Peyer's patch (tissue), 4 donors: ENCODE results near the gene RAB3GAP1. TPM values are rescaled to one million over a fixed set of nuclear protein-coding genes. Genes with fewer than 3 reads are reported as not detected.
A peak's percentile ranks its signal among the peaks of the same experiment; 100 is the strongest.
"Not testable (repeated sequence)": the region's sequence is repeated elsewhere in the genome, so short reads cannot be mapped to it uniquely, and the experiment has no call there.

Experiments
- DNase-seq, 3 donors: peaks; one replicate each; pipeline ENCODE4 v3.0.0-alpha.2; 2017 to 2019
- H3K27ac ChIP-seq, 4 donors: fragments of 200-600 bp; sonication (generic); one replicate each; pipeline ENCODE4 v1.5.1; 2016 to 2019
- H3K27me3 ChIP-seq, 2 donors: fragments of 200-600 bp; sonication (generic); one replicate each; pipeline ENCODE4 v1.5.1; 2019
- H3K36me3 ChIP-seq, 3 donors: fragments of 200-600 bp; sonication (generic); one replicate each; pipeline ENCODE4 v1.5.1; 2016 to 2019
- H3K4me1 ChIP-seq, 4 donors: fragments of 200-600 bp; sonication (generic); one replicate each; pipeline ENCODE4 v1.5.1; 2016 to 2019
- H3K4me3 ChIP-seq, 4 donors: fragments of 200-600 bp; sonication (generic); 1 replicate in 3 of 4; 2 replicates in 1 of 4; pipeline ENCODE4 v1.5.1; 2016 to 2019; ENCODE audit warnings: mild to moderate bottlenecking in 1 of 4
- H3K9me3 ChIP-seq, 4 donors: fragments of 200-600 bp; sonication (generic); one replicate each; pipeline ENCODE4 v1.5.1; 2016 to 2019; ENCODE audit warnings: mild to moderate bottlenecking in 1 of 4
- CTCF ChIP-seq, 6 experiments: fragments of 450-650 bp in 4 of 6; fragments of 200-600 bp in 2 of 6; sonication (generic) in 1 of 6; IDR thresholded peaks; one replicate each; pipeline ENCODE4 v1.5.1; 2017 to 2019; ENCODE audit warnings: antibody characterized with exemption in 6 of 6, mild to moderate bottlenecking in 3 of 6, moderate library complexity in 1 of 6
- POLR2A ChIP-seq, 2 donors: fragments of 450-650 bp; IDR thresholded peaks; one replicate each; pipeline ENCODE4 v1.5.1; 2017; ENCODE audit warnings: antibody characterized with exemption in 2 of 2, mild to moderate bottlenecking in 2 of 2, moderate library complexity in 2 of 2
- total RNA-seq, 4 donors: library from RNA; depleted of rRNA; stranded (reverse); fragments of >200 nt; gene quantifications; one replicate each; pipeline ENCODE4 v1.1.0, GENCODE V29; 2016

Gene RAB3GAP1
- total RNA-seq, 4 donors from 2014 or later: 34.5 to 89.1 (median 43.0) TPM

DNA sequence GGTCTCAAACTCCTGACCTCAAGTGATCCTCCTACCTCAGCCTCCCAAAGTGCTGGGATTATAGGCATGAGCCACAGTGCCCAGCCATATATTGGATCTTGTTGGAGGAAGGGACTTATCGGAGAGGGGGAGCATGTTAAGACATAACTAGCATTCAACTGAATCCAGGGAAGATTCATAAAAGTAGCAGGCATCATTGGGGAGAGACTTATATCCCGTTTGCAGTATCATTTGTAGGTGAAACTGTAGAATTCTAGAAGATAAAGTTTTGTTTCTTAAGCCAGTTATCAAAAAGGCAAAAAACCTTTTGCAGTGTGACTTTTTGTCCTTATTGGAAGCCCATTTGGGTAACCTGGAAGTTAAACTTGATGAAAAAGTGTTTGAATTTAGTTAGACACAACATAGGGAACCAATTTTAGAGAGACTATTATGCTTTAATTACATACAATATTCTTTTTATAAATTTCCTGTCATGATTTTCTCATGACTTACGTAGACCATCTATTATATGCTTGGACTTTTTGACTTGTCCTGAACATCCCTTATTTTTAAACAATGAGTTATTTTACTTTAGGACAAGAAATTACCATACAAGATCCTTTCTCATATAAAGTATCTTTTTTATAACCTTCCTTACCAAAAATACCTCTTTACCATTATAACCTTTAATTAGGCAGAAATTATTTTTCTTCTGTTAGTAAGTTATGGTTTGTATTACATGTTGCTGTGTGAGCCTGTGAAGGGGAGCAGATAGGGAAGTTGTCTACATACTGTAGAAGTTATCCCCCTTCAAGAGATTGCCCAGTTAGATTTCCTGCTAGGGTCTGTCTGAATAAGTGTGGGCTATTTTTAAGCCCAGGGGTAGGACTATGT, 20.3 kb downstream of the RAB3GAP1 start:
- Histone ChIP-seq H3K27ac (no peak overlapping the region), H3K27me3 (no peaks in the 10 kb centered on the region), H3K36me3 (peaks cover 0 to 6% (median 0%) of the 10 kb centered on the region in 3 donors), H3K9me3 (peaks cover 0 to 4% (median 0%) of the 10 kb centered on the region in 4 donors), H3K4me3 (no peak overlapping the region), H3K4me1 (no peaks in the 10 kb centered on the region)
- TF ChIP-seq POLR2A (IDR thresholded peaks at IDR 0.05) (no peak), CTCF (IDR thresholded peaks at IDR 0.05) (no peak)
- DNase-seq: no peak

DNA sequence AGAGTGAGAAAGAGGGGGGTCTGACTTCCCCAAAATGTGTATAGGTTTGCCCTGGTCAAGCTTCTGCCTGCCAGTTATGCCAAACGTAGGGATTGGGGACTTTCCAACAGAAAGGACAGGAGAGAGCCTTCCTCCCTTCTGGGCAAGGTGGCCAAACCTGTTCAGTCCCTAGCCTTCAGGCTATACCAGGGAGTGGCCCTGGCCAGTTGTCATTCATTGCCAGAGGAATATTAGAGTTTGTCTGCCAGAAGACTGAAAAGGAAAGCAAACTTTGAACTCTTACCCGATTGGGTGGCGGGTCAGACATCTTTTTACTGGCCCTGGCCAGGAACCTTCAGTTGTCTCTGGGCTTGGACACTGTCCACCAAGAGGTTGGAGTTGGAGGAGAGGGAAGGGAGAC, 22.1 kb downstream of the RAB3GAP1 start:
- Histone ChIP-seq H3K27ac (peak overlapping the region in 1 of 4 donors; percentile 25), H3K4me3 (no peak overlapping the region), H3K9me3 (peaks cover 0 to 4% (median 0%) of the 10 kb centered on the region in 4 donors), H3K27me3 (no peaks in the 10 kb centered on the region), H3K4me1 (no peaks in the 10 kb centered on the region), H3K36me3 (peaks cover 0 to 6% (median 0%) of the 10 kb centered on the region in 3 donors)
- no peak for DNase-seq
- TF ChIP-seq POLR2A (IDR thresholded peaks at IDR 0.05): no peak
- TF ChIP-seq CTCF (IDR thresholded peaks at IDR 0.05): no peak

DNA sequence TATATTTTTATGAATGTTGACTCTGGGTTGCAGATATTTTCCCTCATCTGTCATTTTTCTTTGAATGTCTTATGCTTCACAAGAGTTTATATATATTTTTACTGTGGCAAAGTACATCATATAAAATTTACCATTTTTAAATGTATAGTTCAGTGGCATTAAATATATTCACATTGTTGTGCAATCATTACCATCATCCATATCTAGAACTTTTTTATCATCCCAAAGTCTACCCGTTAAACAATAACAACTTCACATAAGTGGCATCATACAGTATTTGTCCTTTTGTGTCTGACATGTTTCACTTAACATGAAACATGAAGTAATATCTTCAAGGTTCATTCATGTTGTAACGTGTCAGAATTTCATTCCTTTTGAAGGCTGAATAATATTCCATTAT, 24.5 kb downstream of the RAB3GAP1 start:
- Histone ChIP-seq H3K27me3 (no peaks in the 10 kb centered on the region), H3K27ac (no peak overlapping the region), H3K9me3 (peaks cover 0 to 4% (median 0%) of the 10 kb centered on the region in 4 donors), H3K4me1 (no peaks in the 10 kb centered on the region), H3K36me3 (peaks cover 0 to 4% (median 0%) of the 10 kb centered on the region in 3 donors), H3K4me3 (no peak overlapping the region)
- TF ChIP-seq POLR2A (IDR thresholded peaks at IDR 0.05) (no peak), CTCF (IDR thresholded peaks at IDR 0.05) (no peak)
- DNase-seq: no peak

- Histone ChIP-seq H3K4me3 (no peak overlapping the region), H3K9me3 (no peaks in the 10 kb centered on the region), H3K4me1 (no peaks in the 10 kb centered on the region), H3K27me3 (no peaks in the 10 kb centered on the region), H3K27ac (no peak overlapping the region), H3K36me3 (no peaks in the 10 kb centered on the region)
- TF ChIP-seq CTCF (IDR thresholded peaks at IDR 0.05) (no peak), POLR2A (IDR thresholded peaks at IDR 0.05) (no peak)
- no peak for DNase-seq
Observed at GRCh38 chr2:135078417-135078816, 26.3 kb downstream of the RAB3GAP1 start.

- no peak for DNase-seq
- Histone ChIP-seq H3K27ac (no peak overlapping the region), H3K4me1 (peaks cover 0 to 4% (median 0%) of the 10 kb centered on the region in 4 donors), H3K27me3 (no peaks in the 10 kb centered on the region), H3K9me3 (no peaks in the 10 kb centered on the region), H3K4me3 (no peak overlapping the region), H3K36me3 (no peaks in the 10 kb centered on the region)
- TF ChIP-seq POLR2A (IDR thresholded peaks at IDR 0.05): no peak
- TF ChIP-seq CTCF (IDR thresholded peaks at IDR 0.05): no peak
Observed at GRCh38 chr2:135086222-135086621, 34.1 kb downstream of the RAB3GAP1 start.

DNA sequence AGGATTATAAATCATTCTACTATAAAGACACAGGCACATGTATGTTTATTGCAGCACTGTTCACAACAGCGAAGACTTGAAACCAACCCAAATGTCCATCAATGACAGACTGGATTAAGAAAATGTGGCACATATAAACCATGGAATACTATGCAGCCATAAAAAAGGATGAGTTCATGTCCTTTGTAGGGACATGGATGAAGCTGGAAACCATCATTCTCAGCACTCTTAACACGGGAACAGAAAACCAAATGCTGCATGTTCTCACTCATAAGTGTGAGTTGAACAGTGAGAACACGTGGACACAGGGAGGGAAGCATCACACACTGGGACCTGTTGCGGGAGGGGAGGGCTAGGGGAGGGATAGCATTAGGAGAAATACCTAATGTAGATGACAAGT, 37.5 kb downstream of the RAB3GAP1 start:
- not testable (repeated sequence) for H3K9me3 ChIP-seq, H3K27me3 ChIP-seq, H3K4me3 ChIP-seq, H3K4me1 ChIP-seq, H3K27ac ChIP-seq, DNase-seq, H3K36me3 ChIP-seq
